Glomerular endothelial cell (primary cell): Measurements from ENCODE around the gene ENTR1. TPM values are rescaled to one million over a fixed set of nuclear protein-coding genes. Genes with fewer than 3 reads are reported as not detected.

Source experiments
- DNase-seq: peaks from one replicate; pipeline ENCODE4 v3.0.0-alpha.2; 2011; ENCODE audit warnings: low read depth, low spot score; ENCODE audit errors: extremely low read depth
- total RNA-seq: library from RNA; depleted of rRNA; stranded (reverse); fragments of >200 nt; gene quantifications from 2 replicates; pipeline ENCODE4 v1.2.3, GENCODE V29; 2015

ENTR1 gene
- total RNA-seq, 1 donor from 2014 or later: 53.0 TPM

DNA sequence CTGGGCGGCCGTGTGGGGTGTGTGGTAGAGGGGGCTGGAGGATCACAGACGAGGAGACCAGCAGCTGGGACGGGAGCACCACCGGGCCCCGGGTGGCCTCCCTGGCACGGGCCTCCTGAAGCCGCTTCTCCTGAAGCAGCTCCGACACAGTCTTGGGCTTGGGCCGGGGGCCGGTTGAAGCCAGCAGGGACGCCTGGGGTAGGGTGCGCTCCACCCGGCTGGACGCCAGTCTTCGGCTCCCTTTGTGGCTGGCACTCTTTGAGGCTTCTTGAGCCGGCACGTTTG is 31.5 kb downstream of the ENTR1 start:
- DNase-seq: no peak

- no peak for DNase-seq
Observed at GRCh38 chr9:136378170-136379002, 32.0 kb downstream of the ENTR1 start.

GRCh38 chr9:136377341-136378169 is 32.9 kb downstream of the ENTR1 start:
- DNase-seq: no peak

GRCh38 chr9:136376457-136376856 is 34.0 kb downstream of the ENTR1 start:
- no peak for DNase-seq

GRCh38 chr9:136375096-136375495 is 35.3 kb downstream of the ENTR1 start:
- DNase-seq: no peak

DNA sequence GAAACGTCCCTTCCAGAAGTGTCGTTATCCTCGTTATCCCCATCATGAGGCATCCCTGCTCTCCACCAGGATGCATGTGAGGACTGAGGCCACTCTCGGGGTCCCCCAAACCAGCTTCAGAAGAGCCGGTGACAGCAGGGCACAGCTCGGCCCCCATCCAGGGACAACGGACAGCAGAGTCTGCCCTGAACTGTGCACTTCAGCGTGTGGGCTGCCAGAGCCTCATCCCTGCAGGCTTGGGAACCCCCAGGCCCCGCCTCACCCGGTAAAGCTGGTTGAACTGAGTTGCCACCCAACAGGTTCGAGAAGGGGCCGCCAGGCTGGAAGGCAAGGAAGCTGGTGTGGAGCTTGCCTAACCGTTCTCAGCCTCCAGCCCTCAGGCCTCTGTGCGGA is 36.2 kb downstream of the ENTR1 start:
- DNase-seq: no peak

DNA sequence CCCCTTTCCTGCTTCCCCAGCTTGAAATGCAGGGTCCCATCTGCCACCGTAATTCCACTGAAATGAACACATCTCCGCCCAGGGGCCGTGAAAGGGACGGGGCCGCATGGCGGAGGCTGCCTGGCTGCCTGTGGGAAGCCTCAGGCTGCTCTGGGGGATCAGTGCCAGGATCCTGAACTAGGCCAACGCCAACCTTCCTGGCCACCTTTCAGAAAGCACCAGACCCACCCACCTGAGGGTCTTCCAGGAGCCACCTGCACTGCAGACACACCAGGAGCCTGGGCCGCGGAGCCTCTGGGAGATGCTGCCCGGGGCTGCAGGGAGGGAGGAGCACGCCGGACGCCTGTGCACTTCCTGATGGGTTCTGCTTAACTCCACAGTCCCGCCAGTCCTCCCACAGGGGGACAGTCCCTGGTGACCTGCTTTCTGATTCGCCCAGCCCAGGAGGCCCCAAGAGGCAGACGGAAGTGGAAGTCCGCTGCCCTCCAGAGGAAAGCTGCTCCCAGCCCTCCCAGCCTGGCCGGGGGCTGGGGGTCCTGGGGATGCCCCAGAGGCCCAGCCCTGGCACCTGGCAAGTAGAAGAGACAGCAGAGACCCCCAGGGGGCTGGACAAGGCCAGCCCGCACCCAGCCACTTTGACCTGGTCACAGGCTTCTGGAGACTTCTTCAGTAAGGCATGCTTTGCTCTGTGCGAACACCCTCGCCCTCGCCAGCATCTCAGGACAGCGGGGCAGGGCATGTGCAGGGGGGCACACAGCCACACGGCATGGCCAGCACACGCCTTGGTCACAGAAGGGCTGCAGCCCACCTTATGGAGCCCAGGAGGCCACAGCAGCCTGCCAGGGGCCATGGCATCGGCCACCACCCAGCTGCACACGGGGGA is 36.9 kb downstream of the ENTR1 start, which contains the start of gene CARD9:
Gene CARD9 (minus strand): TSS at position 370 of the 883 bp plus-strand sequence. CDS start 1,591 bp downstream, outside the sequence.
- no peak for DNase-seq

DNA sequence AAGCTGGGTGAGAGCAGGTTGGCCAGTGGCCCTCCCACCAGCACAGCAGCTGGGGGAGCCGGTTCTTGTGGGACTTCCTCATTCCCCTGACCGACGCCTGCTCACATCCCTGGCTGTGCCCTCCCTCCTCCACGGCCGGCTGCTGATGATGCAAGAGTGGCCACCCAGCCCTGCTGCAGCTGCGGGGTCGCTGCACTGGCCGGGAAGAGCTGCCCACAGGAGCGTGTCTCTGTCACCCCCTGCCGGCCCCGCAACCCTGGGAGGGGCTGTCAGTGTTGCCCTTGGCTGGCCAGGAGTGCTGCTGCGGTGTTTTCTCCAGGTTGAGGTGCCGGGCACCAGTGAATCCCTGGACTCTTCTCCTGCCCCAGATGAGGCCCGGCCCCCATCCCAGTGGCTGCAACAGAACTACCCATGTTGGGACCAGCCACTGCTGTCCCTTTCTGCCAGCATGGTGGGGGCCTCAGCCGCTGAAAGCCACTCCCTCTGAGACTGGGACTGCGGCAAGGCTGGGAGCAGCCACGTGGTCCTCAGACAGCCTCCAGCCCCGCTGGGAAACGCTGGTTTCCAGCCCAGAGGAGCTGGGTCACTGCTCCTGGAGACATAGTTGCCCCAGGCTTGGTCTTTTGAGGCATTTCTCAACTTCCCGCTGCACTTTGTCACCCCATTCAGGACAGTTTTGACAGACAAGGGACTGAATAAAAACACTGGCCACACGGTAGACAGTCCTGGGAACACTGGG is 37.7 kb downstream of the ENTR1 start:
- DNase-seq: no peak

- DNase-seq: no peak
Observed at GRCh38 chr9:136372006-136372405, 38.4 kb downstream of the ENTR1 start.

- no peak for DNase-seq
Observed at GRCh38 chr9:136371533-136371880, 38.9 kb downstream of the ENTR1 start.

DNA sequence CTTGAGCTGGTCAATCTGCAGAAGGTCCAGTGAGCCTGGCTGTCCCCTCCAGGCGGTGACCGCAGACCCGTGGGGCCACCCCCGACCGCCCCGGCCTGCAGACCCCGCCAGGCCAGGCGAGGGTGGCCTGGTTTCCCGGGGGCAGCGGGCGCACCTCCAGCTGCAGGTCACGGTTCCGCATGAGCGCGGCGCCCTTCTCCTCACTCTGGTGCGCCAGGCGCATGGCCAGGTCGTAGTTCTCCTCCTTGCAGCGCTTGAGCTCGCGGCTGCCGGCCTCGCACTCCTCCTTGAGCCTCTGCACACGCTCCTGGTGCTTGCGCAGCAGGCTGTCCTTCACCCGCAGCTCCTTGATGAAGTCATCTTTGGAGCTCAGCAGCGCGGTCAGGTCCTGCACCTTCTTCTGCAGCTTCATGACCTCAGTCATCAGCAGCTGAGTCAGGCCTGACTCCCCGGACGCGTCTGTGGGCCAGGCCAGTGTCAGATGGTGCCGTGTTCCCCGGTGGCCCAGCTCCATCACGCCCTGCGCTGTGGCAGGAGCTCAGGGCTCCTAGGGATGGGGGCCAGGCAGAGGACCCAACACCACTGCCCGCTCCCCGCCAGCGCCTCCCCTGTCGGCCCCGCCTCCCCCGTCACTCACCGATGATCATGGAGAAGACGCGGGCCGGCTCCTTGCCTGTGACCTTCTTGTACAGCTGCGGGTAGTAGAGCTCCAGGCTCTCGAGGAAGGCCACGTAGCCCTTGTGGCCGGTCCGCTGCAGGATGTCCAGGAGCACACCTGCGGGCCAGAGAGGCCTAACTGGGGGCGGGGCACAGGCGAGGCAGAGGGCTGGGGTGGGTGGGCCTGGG is 39.5 kb downstream of the ENTR1 start:
- DNase-seq: no peak

DNA sequence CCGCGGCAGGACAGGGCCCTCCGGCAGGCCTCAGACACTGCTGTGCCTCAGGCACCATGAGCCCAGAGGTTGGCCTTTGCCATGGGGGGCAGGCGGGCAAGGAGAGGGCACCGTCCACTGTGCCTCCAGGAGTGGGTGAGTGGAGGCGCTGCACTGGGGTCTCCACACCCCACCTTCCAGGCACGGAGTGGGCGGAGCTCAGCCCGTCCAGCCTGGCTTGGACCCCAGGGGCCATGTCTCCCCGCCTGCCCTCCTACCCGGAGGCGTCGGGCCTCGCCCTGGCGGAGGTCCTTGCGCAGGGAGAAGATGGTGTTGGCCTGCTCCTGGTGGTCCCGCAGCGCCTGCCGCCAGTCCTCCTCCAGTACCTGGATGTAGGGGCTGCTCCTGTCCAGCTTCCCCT is 40.4 kb downstream of the ENTR1 start:
- no peak for DNase-seq

GRCh38 chr9:136368190-136368589 is 42.2 kb downstream of the ENTR1 start:
- DNase-seq: no peak

GRCh38 chr9:136367296-136368145 is 42.9 kb downstream of the ENTR1 start:
- no peak for DNase-seq

GRCh38 chr9:136366826-136367225 is 43.6 kb downstream of the ENTR1 start:
- no peak for DNase-seq

GRCh38 chr9:136365775-136366222 is 44.6 kb downstream of the ENTR1 start:
- no peak for DNase-seq

- no peak for DNase-seq
Observed at GRCh38 chr9:136364942-136365774, 45.3 kb downstream of the ENTR1 start.
